Measurements from ENCODE around the gene PTGIR. TPM values are rescaled to one million over a fixed set of nuclear protein-coding genes. Genes with fewer than 3 reads are reported as not detected.

Gene PTGIR
- polyA plus RNA-seq, 2 of the 4 experiments (the other 2 are of a cell fraction): 0.06 TPM; not detected in 1

GRCh38 chr19:46621191-46622117 lies 3.4 kb downstream of the PTGIR start:
- H3K4me1 ChIP-seq: peaks cover 19% of the 10 kb centered on the region
- TF ChIP-seq ZFP36 (IDR thresholded peaks at IDR 0.05; ENCODE audit: borderline replicate concordance, partially characterized antibody): no peak
- no peak for TF ChIP-seq JUNB (IDR thresholded peaks at IDR 0.05)
- TF ChIP-seq PBX3 (IDR thresholded peaks at IDR 0.05): no peak
- TF ChIP-seq ESRRA (IDR thresholded peaks at IDR 0.05; ENCODE audit: borderline replicate concordance, low read length): no peak
- TF ChIP-seq FOSL2 (IDR thresholded peaks at IDR 0.05): no peak
- no peak for TF ChIP-seq FOSL2 (CRISPR knock-in tag; IDR thresholded peaks at IDR 0.05)
- TF ChIP-seq, protein P1, sequence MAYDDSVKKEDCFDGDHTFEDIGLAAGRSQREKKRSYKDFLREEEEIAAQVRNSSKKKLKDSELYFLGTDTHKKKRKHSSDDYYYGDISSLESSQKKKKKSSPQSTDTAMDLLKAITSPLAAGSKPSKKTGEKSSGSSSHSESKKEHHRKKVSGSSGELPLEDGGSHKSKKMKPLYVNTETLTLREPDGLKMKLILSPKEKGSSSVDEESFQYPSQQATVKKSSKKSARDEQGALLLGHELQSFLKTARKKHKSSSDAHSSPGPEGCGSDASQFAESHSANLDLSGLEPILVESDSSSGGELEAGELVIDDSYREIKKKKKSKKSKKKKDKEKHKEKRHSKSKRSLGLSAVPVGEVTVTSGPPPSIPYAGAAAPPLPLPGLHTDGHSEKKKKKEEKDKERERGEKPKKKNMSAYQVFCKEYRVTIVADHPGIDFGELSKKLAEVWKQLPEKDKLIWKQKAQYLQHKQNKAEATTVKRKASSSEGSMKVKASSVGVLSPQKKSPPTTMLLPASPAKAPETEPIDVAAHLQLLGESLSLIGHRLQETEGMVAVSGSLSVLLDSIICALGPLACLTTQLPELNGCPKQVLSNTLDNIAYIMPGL (CRISPR knock-in tag; IDR thresholded peaks at IDR 0.05; ENCODE audit: borderline replicate concordance): no peak
- TF ChIP-seq NPAS2 (CRISPR knock-in tag; IDR thresholded peaks at IDR 0.05; ENCODE audit: borderline replicate concordance): no peak
- no peak for TF ChIP-seq ZNF302 (CRISPR knock-in tag; IDR thresholded peaks at IDR 0.05)
- TF ChIP-seq TFCP2L1 (CRISPR knock-in tag; IDR thresholded peaks at IDR 0.05): no peak
- no peak for TF ChIP-seq KDM5A (IDR thresholded peaks at IDR 0.05)
- no peak for TF ChIP-seq PHF8 (IDR thresholded peaks at IDR 0.05; ENCODE audit: borderline replicate concordance, low read depth)
- no peak for TF ChIP-seq RARB (CRISPR knock-in tag; IDR thresholded peaks at IDR 0.05)
- TF ChIP-seq GATA3 (IDR thresholded peaks at IDR 0.05; ENCODE audit: borderline replicate concordance): no peak
- no peak for TF ChIP-seq ZC3H11A (IDR thresholded peaks at IDR 0.05)
- TF ChIP-seq, protein P2, sequence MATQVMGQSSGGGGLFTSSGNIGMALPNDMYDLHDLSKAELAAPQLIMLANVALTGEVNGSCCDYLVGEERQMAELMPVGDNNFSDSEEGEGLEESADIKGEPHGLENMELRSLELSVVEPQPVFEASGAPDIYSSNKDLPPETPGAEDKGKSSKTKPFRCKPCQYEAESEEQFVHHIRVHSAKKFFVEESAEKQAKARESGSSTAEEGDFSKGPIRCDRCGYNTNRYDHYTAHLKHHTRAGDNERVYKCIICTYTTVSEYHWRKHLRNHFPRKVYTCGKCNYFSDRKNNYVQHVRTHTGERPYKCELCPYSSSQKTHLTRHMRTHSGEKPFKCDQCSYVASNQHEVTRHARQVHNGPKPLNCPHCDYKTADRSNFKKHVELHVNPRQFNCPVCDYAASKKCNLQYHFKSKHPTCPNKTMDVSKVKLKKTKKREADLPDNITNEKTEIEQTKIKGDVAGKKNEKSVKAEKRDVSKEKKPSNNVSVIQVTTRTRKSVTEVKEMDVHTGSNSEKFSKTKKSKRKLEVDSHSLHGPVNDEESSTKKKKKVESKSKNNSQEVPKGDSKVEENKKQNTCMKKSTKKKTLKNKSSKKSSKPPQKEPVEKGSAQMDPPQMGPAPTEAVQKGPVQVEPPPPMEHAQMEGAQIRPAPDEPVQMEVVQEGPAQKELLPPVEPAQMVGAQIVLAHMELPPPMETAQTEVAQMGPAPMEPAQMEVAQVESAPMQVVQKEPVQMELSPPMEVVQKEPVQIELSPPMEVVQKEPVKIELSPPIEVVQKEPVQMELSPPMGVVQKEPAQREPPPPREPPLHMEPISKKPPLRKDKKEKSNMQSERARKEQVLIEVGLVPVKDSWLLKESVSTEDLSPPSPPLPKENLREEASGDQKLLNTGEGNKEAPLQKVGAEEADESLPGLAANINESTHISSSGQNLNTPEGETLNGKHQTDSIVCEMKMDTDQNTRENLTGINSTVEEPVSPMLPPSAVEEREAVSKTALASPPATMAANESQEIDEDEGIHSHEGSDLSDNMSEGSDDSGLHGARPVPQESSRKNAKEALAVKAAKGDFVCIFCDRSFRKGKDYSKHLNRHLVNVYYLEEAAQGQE (IDR thresholded peaks at IDR 0.05): no peak
- no peak for TF ChIP-seq RAD21 (conservative IDR thresholded peaks at IDR 0.05 in 1 of 2, IDR thresholded peaks at IDR 0.05 in 1 of 2)
- TF ChIP-seq POLR2A (IDR thresholded peaks at IDR 0.05; ENCODE audit: low read length): no peak
- ChIA-PET CTCF (interaction anchor here (0.6 to 34.1 kb wide), 9 partner anchors 2 to 369 kb away, joined by 3 to 737 read pairs (median 6); partner anchors contain the start of genes CALM3, DACT3, GNG8 and PTGIR), POLR2A (no interaction called here)
- WGBS (ENCODE audit: missing lambda C conversion rate): 75% methylated on average over 32 of the region's 32 CpGs
- H3K4me3 ChIP-seq: no peak overlapping the region
- ATAC-seq (no peak), FAIRE-seq (no peak), DNase-seq (ENCODE audit: low read depth in 1 of 2, low spot score in 1 of 2) (no peak)
- no peak overlapping the region for H3K4me2 ChIP-seq
- H3K27ac ChIP-seq: no peak overlapping the region
- H3K9me3 ChIP-seq: no peaks in the 10 kb centered on the region

- CTCF ChIA-PET: interaction anchor here (0.6 to 34.1 kb wide), 8 partner anchors 3 to 370 kb away, joined by 3 to 737 read pairs (median 53); partner anchors contain the start of genes CALM3, DACT3, GNG8 and PTGIR
- FAIRE-seq (no peak), ATAC-seq (no peak), DNase-seq (ENCODE audit: low read depth in 1 of 2, low spot score in 1 of 2) (no peak)
- H3K9me3 ChIP-seq: no peaks in the 10 kb centered on the region
- peaks cover 18% of the 10 kb centered on the region for H3K4me1 ChIP-seq
- WGBS (ENCODE audit: missing lambda C conversion rate): 48% methylated on average over 6 of the region's 6 CpGs
- POLR2A ChIA-PET: interaction anchor here (0.8 kb wide), 1 partner anchor 21 kb away, joined by 3 read pairs; no protein-coding TSS in a partner anchor
- H3K4me3 ChIP-seq: no peak overlapping the region
- H3K4me2 ChIP-seq: no peak overlapping the region
- no peak overlapping the region for H3K27ac ChIP-seq
- TF ChIP-seq FOSL2 (IDR thresholded peaks at IDR 0.05): no peak
- no peak for TF ChIP-seq FOSL2 (CRISPR knock-in tag; IDR thresholded peaks at IDR 0.05)
- TF ChIP-seq ATOH8 (CRISPR knock-in tag; IDR thresholded peaks at IDR 0.05; ENCODE audit: low read depth): no peak
- TF ChIP-seq, protein P3, sequence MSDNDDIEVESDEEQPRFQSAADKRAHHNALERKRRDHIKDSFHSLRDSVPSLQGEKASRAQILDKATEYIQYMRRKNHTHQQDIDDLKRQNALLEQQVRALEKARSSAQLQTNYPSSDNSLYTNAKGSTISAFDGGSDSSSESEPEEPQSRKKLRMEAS (IDR thresholded peaks at IDR 0.05): no peak
- TF ChIP-seq SMC3 (IDR thresholded peaks at IDR 0.05): no peak
- TF ChIP-seq HEYL (CRISPR knock-in tag; IDR thresholded peaks at IDR 0.05): no peak
- TF ChIP-seq EP300 (IDR thresholded peaks at IDR 0.05): no peak
- TF ChIP-seq RFX5 (IDR thresholded peaks at IDR 0.05): no peak
- TF ChIP-seq ESRRA (IDR thresholded peaks at IDR 0.05; ENCODE audit: borderline replicate concordance, low read length): no peak
- TF ChIP-seq ZC3H11A (IDR thresholded peaks at IDR 0.05): no peak
- no peak for TF ChIP-seq MAZ (IDR thresholded peaks at IDR 0.05; ENCODE audit: borderline replicate concordance, low read depth, low read length)
- no peak for TF ChIP-seq TP53 (CRISPR knock-in tag; IDR thresholded peaks at IDR 0.05)
- TF ChIP-seq, protein P4, sequence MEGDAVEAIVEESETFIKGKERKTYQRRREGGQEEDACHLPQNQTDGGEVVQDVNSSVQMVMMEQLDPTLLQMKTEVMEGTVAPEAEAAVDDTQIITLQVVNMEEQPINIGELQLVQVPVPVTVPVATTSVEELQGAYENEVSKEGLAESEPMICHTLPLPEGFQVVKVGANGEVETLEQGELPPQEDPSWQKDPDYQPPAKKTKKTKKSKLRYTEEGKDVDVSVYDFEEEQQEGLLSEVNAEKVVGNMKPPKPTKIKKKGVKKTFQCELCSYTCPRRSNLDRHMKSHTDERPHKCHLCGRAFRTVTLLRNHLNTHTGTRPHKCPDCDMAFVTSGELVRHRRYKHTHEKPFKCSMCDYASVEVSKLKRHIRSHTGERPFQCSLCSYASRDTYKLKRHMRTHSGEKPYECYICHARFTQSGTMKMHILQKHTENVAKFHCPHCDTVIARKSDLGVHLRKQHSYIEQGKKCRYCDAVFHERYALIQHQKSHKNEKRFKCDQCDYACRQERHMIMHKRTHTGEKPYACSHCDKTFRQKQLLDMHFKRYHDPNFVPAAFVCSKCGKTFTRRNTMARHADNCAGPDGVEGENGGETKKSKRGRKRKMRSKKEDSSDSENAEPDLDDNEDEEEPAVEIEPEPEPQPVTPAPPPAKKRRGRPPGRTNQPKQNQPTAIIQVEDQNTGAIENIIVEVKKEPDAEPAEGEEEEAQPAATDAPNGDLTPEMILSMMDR (IDR thresholded peaks at IDR 0.05): no peak
These were observed 4.2 kb downstream of the PTGIR start for GRCh38 chr19:46620716-46621115.

All from A549 (cell line).